ENCODE results near the gene MVB12B.

DNA sequence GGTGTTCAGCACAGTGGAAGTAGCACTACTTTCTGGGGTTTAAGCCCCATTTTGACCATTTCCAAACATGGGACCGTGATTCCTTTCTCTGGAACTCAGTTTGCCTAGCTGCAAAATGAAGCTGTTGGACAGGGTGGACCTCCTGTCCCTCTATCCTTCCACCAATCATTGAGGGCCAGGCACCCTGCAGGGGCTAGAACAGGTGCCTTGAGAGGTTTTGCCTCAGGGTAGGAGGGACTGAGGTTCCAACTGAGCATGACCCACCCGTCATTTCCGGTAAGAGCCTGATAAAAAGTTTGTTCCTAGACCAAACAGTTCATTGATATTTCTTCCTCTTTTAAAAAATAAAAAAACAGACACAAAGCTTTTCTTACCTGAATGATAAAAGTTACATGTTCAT lies 116.5 kb downstream of the MVB12B start:
- TF ChIP-seq POLR2AphosphoS5 (IDR thresholded peaks at IDR 0.05; ENCODE audit: borderline replicate concordance, low read depth, low read length) (no peak), EZH2 (IDR thresholded peaks at IDR 0.05) (no peak)
